IMR-90 (cell line): ENCODE measurements around the gene SPRR2E. TPM values are rescaled to one million over a fixed set of nuclear protein-coding genes. Genes with fewer than 3 reads are reported as not detected.

ENCODE experiments used
- ATAC-seq: fragments of 200-7000 bp; cut with Tn5 transposase; 2 replicates; pipeline ENCODE4 v1.9.1; 2020; ENCODE audit warnings: low read depth, mild to moderate bottlenecking, moderate library complexity
- BruUV-seq: library from RNA; stranded (reverse); fragments of 400-500 nt; replicated peaks from 2 replicates; lab custom pipeline; 2021; lab: Mats Ljungman, UMichigan
- CTCF ChIA-PET: fragments of 300-600 bp; formaldehyde crosslinking; extraction: SDS; loops from one replicate; lab custom pipeline; 2021; ENCODE audit warnings: antibody characterized with exemption; lab: Yijun Ruan, JAX
- POLR2A ChIA-PET: fragments of 300-600 bp; sonication (Branson Sonifier 250); formaldehyde crosslinking; loops from one replicate; lab custom pipeline; 2022; ENCODE audit warnings: antibody characterized with exemption; ENCODE audit not compliant: unreplicated experiment; lab: Charles Lee
- DNase-seq: peaks from one replicate; pipeline ENCODE4 v3.0.0; 2013
- H2AFZ ChIP-seq: replicated peaks from 2 replicates; pipeline ENCODE3; 2013; ENCODE audit warnings: low read length, mild to moderate bottlenecking; ENCODE audit not compliant: poor library complexity
- H2AK5ac ChIP-seq: 2 replicates; pipeline ENCODE4 v1.6.1; 2013; ENCODE audit warnings: low read depth, low read length, inconsistent platforms
- H2AK9ac ChIP-seq: replicated peaks from 2 replicates; pipeline ENCODE3; 2013; ENCODE audit warnings: mild to moderate bottlenecking, low read depth, low read length, moderate library complexity; ENCODE audit not compliant: poor library complexity
- H2BK120ac ChIP-seq: 2 replicates; pipeline ENCODE4 v1.6.1; 2013; ENCODE audit warnings: low read depth, low read length, inconsistent platforms
- H2BK15ac ChIP-seq: 3 replicates; pipeline ENCODE4 v1.6.1; 2013; ENCODE audit warnings: low read depth, low read length, inconsistent platforms
- H2BK20ac ChIP-seq: 2 replicates; pipeline ENCODE4 v1.6.1; 2013; ENCODE audit warnings: low read depth, mild to moderate bottlenecking, inconsistent platforms, low read length, moderate library complexity
- H2BK5ac ChIP-seq: 2 replicates; pipeline ENCODE4 v1.6.1; 2013; ENCODE audit warnings: mild to moderate bottlenecking, low read depth, low read length, inconsistent platforms; ENCODE audit not compliant: poor library complexity, severe bottlenecking
- H3K14ac ChIP-seq: replicated peaks from 2 replicates; pipeline ENCODE4 v1.6.1; 2013; ENCODE audit warnings: low read depth, low read length, inconsistent platforms
- H3K18ac ChIP-seq: 2 replicates; pipeline ENCODE4 v1.6.1; 2013; ENCODE audit warnings: low read depth, low read length, control low read depth
- H3K23ac ChIP-seq: 2 replicates; pipeline ENCODE4 v1.6.1; 2013; ENCODE audit warnings: low read depth, low read length, inconsistent platforms
- H3K27ac ChIP-seq: 2 replicates; pipeline ENCODE4 v1.5.1; 2013; ENCODE audit warnings: mild to moderate bottlenecking, control low read depth, low read length; ENCODE audit not compliant: insufficient read depth
- H3K27me3 ChIP-seq: 2 replicates; pipeline ENCODE4 v1.6.1; 2013; ENCODE audit warnings: low read length; ENCODE audit not compliant: control insufficient read depth, insufficient read depth
- H3K36me3 ChIP-seq: 2 replicates; pipeline ENCODE4 v1.6.1; 2013; ENCODE audit warnings: low read length, mixed read lengths; ENCODE audit not compliant: control insufficient read depth, insufficient read depth
- H3K4ac ChIP-seq: 2 replicates; pipeline ENCODE4 v1.6.1; 2013; ENCODE audit warnings: low read depth, low read length, inconsistent platforms
- H3K4me1 ChIP-seq: 2 replicates; pipeline ENCODE4 v1.6.1; 2013; ENCODE audit warnings: low read length, mixed read lengths; ENCODE audit not compliant: control insufficient read depth, insufficient read depth
- H3K4me2 ChIP-seq: 2 replicates; pipeline ENCODE4 v1.6.1; 2013; ENCODE audit warnings: low read depth, mild to moderate bottlenecking, control low read depth, low read length, moderate library complexity
- H3K4me3 ChIP-seq: 2 replicates; pipeline ENCODE4 v1.5.1; 2013; ENCODE audit warnings: low read depth, mild to moderate bottlenecking, control low read depth, low read length, moderate library complexity; ENCODE audit not compliant: insufficient read depth
- H3K56ac ChIP-seq: 2 replicates; pipeline ENCODE4 v1.6.1; 2013; ENCODE audit warnings: low read length, inconsistent platforms; ENCODE audit not compliant: insufficient read depth; ENCODE audit errors: extremely low read depth
- H3K79me1 ChIP-seq, 2 experiments: 2 replicates each; pipeline ENCODE4 v1.6.1; 2013; ENCODE audit warnings: low read length in 2 of 2, inconsistent platforms in 1 of 2, low read depth in 1 of 2
- H3K9ac ChIP-seq: 2 replicates; pipeline ENCODE4 v1.6.1; 2013; ENCODE audit warnings: low read depth, low read length, control low read depth
- H3K9me1 ChIP-seq: 2 replicates; pipeline ENCODE4 v1.6.1; 2013; ENCODE audit warnings: low read length, inconsistent platforms; ENCODE audit not compliant: insufficient read depth
- H3K9me3 ChIP-seq: 2 replicates; pipeline ENCODE4 v1.6.1; 2013; ENCODE audit warnings: low read length; ENCODE audit not compliant: control insufficient read depth, insufficient read depth
- H4K20me1 ChIP-seq: 2 replicates; pipeline ENCODE4 v1.6.1; 2013; ENCODE audit warnings: low read length, inconsistent platforms; ENCODE audit not compliant: insufficient read depth
- H4K5ac ChIP-seq: 2 replicates; pipeline ENCODE4 v1.6.1; 2013; ENCODE audit warnings: mild to moderate bottlenecking, low read depth, low read length, control low read depth
- H4K8ac ChIP-seq, 2 experiments: 2 replicates each; pipeline ENCODE4 v1.6.1; 2013; ENCODE audit warnings: low read depth in 2 of 2, low read length in 2 of 2, control low read depth in 1 of 2, inconsistent platforms in 1 of 2
- H4K91ac ChIP-seq: 2 replicates; pipeline ENCODE4 v1.6.1; 2013; ENCODE audit warnings: low read depth, low read length, inconsistent platforms; ENCODE audit not compliant: insufficient read depth
- BHLHE40 ChIP-seq: fragments of 150-350 bp; IDR thresholded peaks from 2 replicates; pipeline ENCODE4 v1.6.1; 2016; ENCODE audit warnings: mild to moderate bottlenecking, low read depth, low read length
- CEBPB ChIP-seq: IDR thresholded peaks from 2 replicates; pipeline ENCODE4 v1.6.1; 2012; ENCODE audit warnings: low read depth, low read length, improper control_type of control experiment
- CHD1 ChIP-seq: IDR thresholded peaks from 2 replicates; pipeline ENCODE4 v1.6.1; 2012; ENCODE audit warnings: low read depth, low read length, improper control_type of control experiment
- CTCF ChIP-seq: conservative IDR thresholded peaks from 2 replicates; pipeline ENCODE4 v1.5.1; 2012; ENCODE audit warnings: mild to moderate bottlenecking, low read depth, low read length, improper control_type of control experiment
- MAFK ChIP-seq: IDR thresholded peaks from 2 replicates; pipeline ENCODE4 v1.6.1; 2012; ENCODE audit warnings: low read depth, low read length, improper control_type of control experiment
- MAZ ChIP-seq: IDR thresholded peaks from 2 replicates; pipeline ENCODE4 v1.6.1; 2012; ENCODE audit warnings: low read depth, mild to moderate bottlenecking, low read length, improper control_type of control experiment, moderate library complexity, borderline replicate concordance
- MXI1 ChIP-seq: IDR thresholded peaks from 2 replicates; pipeline ENCODE4 v1.6.1; 2012; ENCODE audit warnings: low read depth, mild to moderate bottlenecking, low read length, moderate library complexity, borderline replicate concordance
- NFE2L2 ChIP-seq: fragments of 150-350 bp; IDR thresholded peaks from 2 replicates; pipeline ENCODE4 v1.6.1; 2016; ENCODE audit warnings: low read depth, mild to moderate bottlenecking, low read length
- RAD21 ChIP-seq: IDR thresholded peaks from 2 replicates; pipeline ENCODE4 v1.6.1; 2012; ENCODE audit warnings: low read length, improper control_type of control experiment
- RCOR1 ChIP-seq: IDR thresholded peaks from 2 replicates; pipeline ENCODE4 v1.6.1; 2012; ENCODE audit warnings: mild to moderate bottlenecking, low read length, improper control_type of control experiment; ENCODE audit not compliant: insufficient replicate concordance
- RFX5 ChIP-seq: IDR thresholded peaks from 2 replicates; pipeline ENCODE4 v1.8.0; 2012; ENCODE audit warnings: low read depth, mild to moderate bottlenecking, low read length, moderate library complexity
- USF2 ChIP-seq: fragments of 150-350 bp; IDR thresholded peaks from 2 replicates; pipeline ENCODE4 v1.6.1; 2017; ENCODE audit warnings: mild to moderate bottlenecking, antibody characterized with exemption, low read length, low read depth
- WGBS, 2 experiments: methylation state at CpG; one replicate each; pipeline versions ENCODE4 v1.1.5 to v1.1.7; 2013; ENCODE audit warnings: missing lambda C conversion rate in 2 of 2; ENCODE audit not compliant: insufficient read length in 1 of 2; ENCODE audit errors: extremely low coverage in 2 of 2; 5-methylcytosine and 5-hydroxymethylcytosine counted together
- dilution Hi-C: fragments of 300-500 bp; cut with HindIII; formaldehyde crosslinking; loops from one replicate; pipeline ENCODE4 v1.14.3; 2018; ENCODE audit warnings: low sequenced_read_pairs; ENCODE audit not compliant: unreplicated experiment
- in situ Hi-C: fragments of 300-500 bp; cut with MboI; formaldehyde crosslinking; loops from 3 replicates; pipeline ENCODE4 v1.14.3; 2019; ENCODE audit warnings: low sequenced_read_pairs, inconsistent platforms, mixed read lengths
- intact Hi-C: fragments of 100-400 bp; cut with micrococcal nuclease; formaldehyde crosslinking; loops from 2 replicates; pipeline ENCODE4 v1.10.0; 2022
- polyA plus RNA-seq, 3 experiments: library from polyadenylated mRNA; depleted of rRNA; stranded (reverse); fragments of >200 nt; gene quantifications; 2 replicates each; pipeline ENCODE4 v1.2.3, GENCODE V29; 2012; ENCODE audit warnings: low replicate concordance in 1 of 3
- total RNA-seq: library from RNA; depleted of rRNA; stranded (reverse); fragments of >200 nt; gene quantifications from 2 replicates; pipeline ENCODE4 v1.2.3, GENCODE V29; 2012
- TF ChIP-seq, protein P1 (sequence below): fragments of 150-350 bp; IDR thresholded peaks from 2 replicates; pipeline ENCODE4 v1.6.1; 2016; ENCODE audit warnings: low read depth, mild to moderate bottlenecking, low read length, moderate library complexity, borderline replicate concordance

The SPRR2E gene
- total and polyA plus RNA-seq, 2 of the 4 experiments (the other 2 are of a cell fraction) = not detected

GRCh38 chr1:153125536-153125935 lies 31.2 kb upstream of the SPRR2E start:
- H3K27me3 ChIP-seq = no peaks in the 10 kb centered on the region
- ATAC-seq (no peak), DNase-seq (no peak)
- no peak overlapping the region for H2AFZ ChIP-seq
- no peak overlapping the region for H2BK5ac ChIP-seq
- H2BK15ac ChIP-seq = no peak overlapping the region
- H3K4me2 ChIP-seq = no peak overlapping the region
- H3K27ac ChIP-seq = no peak overlapping the region
- H4K8ac ChIP-seq = no peak overlapping the region
- no peaks in the 10 kb centered on the region for H4K20me1 ChIP-seq
- H3K4ac ChIP-seq = no peak overlapping the region
- H4K5ac ChIP-seq = no peak overlapping the region
- no peak overlapping the region for H3K9ac ChIP-seq
- WGBS, 2 experiments = no CpG with 5 or more reads among the region's 1 CpG
- in situ Hi-C loops = no loop called here
- H2AK5ac ChIP-seq = no peak overlapping the region
- no peak overlapping the region for H4K91ac ChIP-seq
- no peak for TF ChIP-seq RFX5
- TF ChIP-seq MAZ = no peak
- TF ChIP-seq MAFK = no peak
- no peak for TF ChIP-seq USF2
- TF ChIP-seq CHD1 = no peak
- no peak for TF ChIP-seq RCOR1
- TF ChIP-seq RAD21 = no peak
- no peak for TF ChIP-seq NFE2L2
- TF ChIP-seq MXI1 = no peak
- TF ChIP-seq, protein P1, sequence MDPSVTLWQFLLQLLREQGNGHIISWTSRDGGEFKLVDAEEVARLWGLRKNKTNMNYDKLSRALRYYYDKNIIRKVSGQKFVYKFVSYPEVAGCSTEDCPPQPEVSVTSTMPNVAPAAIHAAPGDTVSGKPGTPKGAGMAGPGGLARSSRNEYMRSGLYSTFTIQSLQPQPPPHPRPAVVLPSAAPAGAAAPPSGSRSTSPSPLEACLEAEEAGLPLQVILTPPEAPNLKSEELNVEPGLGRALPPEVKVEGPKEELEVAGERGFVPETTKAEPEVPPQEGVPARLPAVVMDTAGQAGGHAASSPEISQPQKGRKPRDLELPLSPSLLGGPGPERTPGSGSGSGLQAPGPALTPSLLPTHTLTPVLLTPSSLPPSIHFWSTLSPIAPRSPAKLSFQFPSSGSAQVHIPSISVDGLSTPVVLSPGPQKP = no peak
- no peak for TF ChIP-seq BHLHE40
- TF ChIP-seq CTCF = no peak
- no peak for TF ChIP-seq CEBPB
- intact Hi-C loops = no loop called here
- H3K9me3 ChIP-seq = no peaks in the 10 kb centered on the region
- no peak overlapping the region for H3K18ac ChIP-seq
- no peaks in the 10 kb centered on the region for H3K4me1 ChIP-seq
- H3K79me1 ChIP-seq = no peaks in the 10 kb centered on the region
- H3K14ac ChIP-seq = no peak overlapping the region
- no peaks in the 10 kb centered on the region for H3K36me3 ChIP-seq
- H2AK9ac ChIP-seq = no peak overlapping the region
- H2BK120ac ChIP-seq = no peak overlapping the region
- H3K56ac ChIP-seq = no peak overlapping the region
- no TSS peak for BruUV-seq
- H2BK20ac ChIP-seq = no peak overlapping the region
- ChIA-PET CTCF (no interaction called here), POLR2A (no interaction called here)
- no peak overlapping the region for H3K23ac ChIP-seq
- dilution Hi-C loops = no loop called here
- no peaks in the 10 kb centered on the region for H3K9me1 ChIP-seq
- no peak overlapping the region for H3K4me3 ChIP-seq
